HCT116 (cell line): ENCODE data around the gene HEATR5A. TPM values are rescaled to one million over a fixed set of nuclear protein-coding genes. Genes with fewer than 3 reads are reported as not detected.

Experiments
- ATAC-seq: fragments of 200-7000 bp; cut with Tn5 transposase; 2 replicates; pipeline ENCODE4 v1.9.1; 2020; ENCODE audit warnings: mild to moderate bottlenecking, moderate library complexity
- BruUV-seq: library from RNA; stranded (reverse); fragments of 400-500 nt; replicated peaks from 2 replicates; lab custom pipeline; 2021; lab: Mats Ljungman, UMichigan
- CTCF ChIA-PET: fragments of 300-600 bp; sonication (Branson Sonifier 250); formaldehyde crosslinking; loops from one replicate; lab custom pipeline; 2021; ENCODE audit warnings: antibody characterized with exemption; lab: Charles Lee
- POLR2A ChIA-PET: fragments of 300-600, 350-600 bp; sonication (Branson Sonifier 250); formaldehyde crosslinking; loops from one replicate; lab custom pipeline; 2021; ENCODE audit warnings: antibody characterized with exemption; lab: Charles Lee
- RAD21 ChIA-PET, 2 experiments: fragments of 300-600 bp; sonication (Branson Sonifier 250); formaldehyde crosslinking; loops; one replicate each; lab custom pipeline; 2023; ENCODE audit warnings: low total read pairs in 2 of 2; ENCODE audit not compliant: uncharacterized antibody in 2 of 2, unreplicated experiment in 2 of 2, low non-redundant PET in 1 of 2; lab: Charles Lee
- DNase-seq: peaks from one replicate; pipeline ENCODE4 v3.0.0-alpha.2; 2010; ENCODE audit warnings: low read depth, low spot score
- H2AFZ ChIP-seq: fragments of 200-600 bp; shearing (Covaris generic), sonication (generic); 2 replicates; pipeline ENCODE4 v1.6.1; 2017; ENCODE audit warnings: low read depth, mixed run types, mixed read lengths, antibody characterized with exemption, low read length; ENCODE audit not compliant: poor library complexity, severe bottlenecking
- H3K27ac ChIP-seq: 2 replicates; pipeline ENCODE4 v1.5.1; 2012; ENCODE audit warnings: low read depth, low read length
- H3K27me3 ChIP-seq: fragments of 200-600 bp; sonication (generic); 2 replicates; pipeline ENCODE4 v1.6.1; 2016; ENCODE audit warnings: mixed run types, low read length, mixed read lengths; ENCODE audit not compliant: insufficient read depth
- H3K36me3 ChIP-seq, 2 experiments: fragments of 200-500 bp in 1 of 2; fragments of 200-600 bp in 1 of 2; sonication (Bioruptor generic) in 1 of 2; sonication (generic) in 1 of 2; 2 replicates each; pipeline versions ENCODE4 v1.5.1 to v1.6.1; 2014 to 2016; ENCODE audit warnings: low read length in 2 of 2, inconsistent platforms in 1 of 2, mixed read lengths in 1 of 2, mixed run types in 1 of 2; ENCODE audit not compliant: insufficient read depth in 2 of 2, control insufficient read depth in 1 of 2
- H3K4me1 ChIP-seq, 2 experiments: fragments of 200-600 bp in 1 of 2; sonication (generic) in 1 of 2; 2 replicates each; pipeline versions ENCODE4 v1.5.1 to v1.6.1; 2012 to 2017; ENCODE audit warnings: low read length in 2 of 2, inconsistent platforms in 1 of 2, mild to moderate bottlenecking in 1 of 2, mixed read lengths in 1 of 2, mixed run types in 1 of 2, moderate library complexity in 1 of 2; ENCODE audit not compliant: insufficient read depth in 2 of 2, control insufficient read depth in 1 of 2
- H3K4me2 ChIP-seq: fragments of 200-600 bp; sonication (generic); 2 replicates; pipeline ENCODE4 v1.6.1; 2017; ENCODE audit warnings: mixed run types, low read length, mixed read lengths
- H3K4me3 ChIP-seq, 2 experiments: fragments of 200-600 bp in 1 of 2; sonication (generic) in 1 of 2; replicated peaks in 1 of 2; 2 replicates each; pipeline ENCODE4 v1.5.1; 2011 to 2016; ENCODE audit warnings: low read length in 2 of 2, control low read depth in 1 of 2, low read depth in 1 of 2, mild to moderate bottlenecking in 1 of 2, mixed read lengths in 1 of 2, mixed run types in 1 of 2
- H3K79me2 ChIP-seq: fragments of 200-600 bp; sonication (generic); 2 replicates; pipeline ENCODE4 v1.6.1; 2017; ENCODE audit warnings: mild to moderate bottlenecking, mixed run types, low read length, moderate library complexity, mixed read lengths; ENCODE audit not compliant: insufficient read depth
- H3K9ac ChIP-seq: fragments of 200-600 bp; sonication (generic); 2 replicates; pipeline ENCODE4 v1.6.1; 2016; ENCODE audit warnings: low read length, mixed read lengths
- H3K9me2 ChIP-seq: fragments of 200-600 bp; sonication (generic), shearing (Covaris generic); 2 replicates; pipeline ENCODE4 v1.6.1; 2017; ENCODE audit warnings: mixed run types, mild to moderate bottlenecking, moderate library complexity; ENCODE audit not compliant: insufficient read depth
- H3K9me3 ChIP-seq, 2 experiments: fragments of 200-500 bp in 1 of 2; fragments of 200-600 bp in 1 of 2; sonication (Bioruptor generic) in 1 of 2; sonication (generic) in 1 of 2; 2 replicates each; pipeline ENCODE4 v1.6.1; 2014 to 2017; ENCODE audit warnings: low read length in 2 of 2, mixed read lengths in 2 of 2, inconsistent platforms in 1 of 2, low read depth in 1 of 2, mild to moderate bottlenecking in 1 of 2, mixed run types in 1 of 2, moderate library complexity in 1 of 2; ENCODE audit not compliant: control insufficient read depth in 1 of 2, insufficient read depth in 1 of 2
- H4K20me1 ChIP-seq: fragments of 200-600 bp; sonication (generic), shearing (Covaris generic); 2 replicates; pipeline ENCODE4 v1.6.1; 2017; ENCODE audit warnings: mixed run types, mild to moderate bottlenecking, moderate library complexity; ENCODE audit not compliant: insufficient read depth
- ATF3 ChIP-seq: IDR thresholded peaks from 2 replicates; pipeline ENCODE4 v1.6.1; 2012
- CBX3 ChIP-seq: IDR thresholded peaks from 2 replicates; pipeline ENCODE4 v1.6.1; 2012; ENCODE audit warnings: low read depth
- CEBPB ChIP-seq: IDR thresholded peaks from 2 replicates; pipeline ENCODE4 v1.6.1; 2012; ENCODE audit warnings: low read depth
- EGR1 ChIP-seq: IDR thresholded peaks from 2 replicates; pipeline ENCODE4 v1.6.1; 2012; ENCODE audit warnings: low read depth
- EZH2 ChIP-seq: fragments of 200-600 bp; sonication (generic); IDR thresholded peaks from 2 replicates; pipeline ENCODE4 v1.6.1; 2017; ENCODE audit warnings: antibody characterized with exemption, mixed run types
- EZH2phosphoT487 ChIP-seq: fragments of 200-600 bp; IDR thresholded peaks from 2 replicates; pipeline ENCODE4 v1.6.1; 2018; ENCODE audit warnings: antibody characterized with exemption, borderline replicate concordance
- FOSL1 ChIP-seq: IDR thresholded peaks from 2 replicates; pipeline ENCODE4 v1.6.1; 2012; ENCODE audit warnings: low read depth
- JUND ChIP-seq: IDR thresholded peaks from 2 replicates; pipeline ENCODE4 v1.6.1; 2012
- POLR2A ChIP-seq: IDR thresholded peaks from 2 replicates; pipeline ENCODE4 v1.7.0; 2011; ENCODE audit warnings: borderline replicate concordance; ENCODE audit not compliant: insufficient read depth, insufficient read length; ENCODE audit errors: extremely low read depth
- POLR2AphosphoS5 ChIP-seq: IDR thresholded peaks from 2 replicates; pipeline ENCODE4 v1.6.1; 2011; ENCODE audit warnings: mild to moderate bottlenecking, low read depth, low read length, moderate library complexity
- RAD21 ChIP-seq: IDR thresholded peaks from 2 replicates; pipeline ENCODE4 v1.6.1; 2012; ENCODE audit warnings: low read depth, mild to moderate bottlenecking
- REST ChIP-seq: IDR thresholded peaks from 2 replicates; pipeline ENCODE4 v1.6.1; 2012; ENCODE audit warnings: low read depth
- SIN3A ChIP-seq: IDR thresholded peaks from 2 replicates; pipeline ENCODE4 v1.6.1; 2012; ENCODE audit warnings: low read depth
- SP1 ChIP-seq: IDR thresholded peaks from 2 replicates; pipeline ENCODE4 v1.6.1; 2012; ENCODE audit warnings: low read depth
- TCF7L2 ChIP-seq: IDR thresholded peaks from 2 replicates; pipeline ENCODE4 v1.7.0; 2011; ENCODE audit warnings: borderline replicate concordance, inconsistent platforms; ENCODE audit not compliant: insufficient read depth, insufficient read length; ENCODE audit errors: extremely low read depth
- YY1 ChIP-seq: IDR thresholded peaks from 2 replicates; pipeline ENCODE4 v1.6.1; 2011; ENCODE audit warnings: low read length, low read depth, moderate library complexity, mild to moderate bottlenecking; ENCODE audit not compliant: insufficient replicate concordance; ENCODE audit errors: extremely low read depth
- ZFX ChIP-seq: fragments of 450-650 bp; IDR thresholded peaks from 2 replicates; pipeline ENCODE4 v1.6.1; 2017
- ZNF274 ChIP-seq: fragments of 200-500 bp; sonication (Bioruptor generic); IDR thresholded peaks from 2 replicates; pipeline ENCODE4 v1.6.1; 2014; ENCODE audit warnings: mild to moderate bottlenecking, low read depth, low read length, inconsistent platforms
- intact Hi-C: fragments of 100-400 bp; cut with micrococcal nuclease; formaldehyde crosslinking; loops from 2 replicates; pipeline ENCODE4 v1.10.0; 2022
- total RNA-seq: library from RNA; stranded (reverse); gene quantifications from one replicate; pipeline ENCODE4 v1.2.1, GENCODE V29; 2021; ENCODE audit not compliant: unreplicated experiment
- TF ChIP-seq, protein P1 (sequence below): IDR thresholded peaks from 2 replicates; pipeline ENCODE4 v1.6.1; 2011; ENCODE audit warnings: mild to moderate bottlenecking, low read length, moderate library complexity; ENCODE audit not compliant: insufficient replicate concordance; ENCODE audit errors: extremely low read depth

Gene HEATR5A
- total RNA-seq, 1 experiment from 2014 or later = 20.9 TPM

GRCh38 chr14:31461545-31461944 lies 41.2 kb upstream of the HEATR5A start:
- no peaks in the 10 kb centered on the region for H3K9me2 ChIP-seq
- TF ChIP-seq TCF7L2 (no peak), EZH2 (no peak), JUND (no peak), ZFX (no peak), EGR1 (no peak), POLR2AphosphoS5 (no peak), RAD21 (no peak), CBX3 (no peak), FOSL1 (no peak), POLR2A (no peak), YY1 (no peak), REST (no peak), SIN3A (no peak), ATF3 (no peak), ZNF274 (no peak), CEBPB (no peak), SP1 (no peak), EZH2phosphoT487 (no peak)
- TF ChIP-seq, protein P1, sequence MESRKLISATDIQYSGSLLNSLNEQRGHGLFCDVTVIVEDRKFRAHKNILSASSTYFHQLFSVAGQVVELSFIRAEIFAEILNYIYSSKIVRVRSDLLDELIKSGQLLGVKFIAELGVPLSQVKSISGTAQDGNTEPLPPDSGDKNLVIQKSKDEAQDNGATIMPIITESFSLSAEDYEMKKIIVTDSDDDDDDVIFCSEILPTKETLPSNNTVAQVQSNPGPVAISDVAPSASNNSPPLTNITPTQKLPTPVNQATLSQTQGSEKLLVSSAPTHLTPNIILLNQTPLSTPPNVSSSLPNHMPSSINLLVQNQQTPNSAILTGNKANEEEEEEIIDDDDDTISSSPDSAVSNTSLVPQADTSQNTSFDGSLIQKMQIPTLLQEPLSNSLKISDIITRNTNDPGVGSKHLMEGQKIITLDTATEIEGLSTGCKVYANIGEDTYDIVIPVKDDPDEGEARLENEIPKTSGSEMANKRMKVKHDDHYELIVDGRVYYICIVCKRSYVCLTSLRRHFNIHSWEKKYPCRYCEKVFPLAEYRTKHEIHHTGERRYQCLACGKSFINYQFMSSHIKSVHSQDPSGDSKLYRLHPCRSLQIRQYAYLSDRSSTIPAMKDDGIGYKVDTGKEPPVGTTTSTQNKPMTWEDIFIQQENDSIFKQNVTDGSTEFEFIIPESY = no peak
- RAD21 ChIA-PET = no interaction called here
- no peak overlapping the region for H3K4me3 ChIP-seq
- intact Hi-C loops = no loop called here
- H3K9ac ChIP-seq = no peak overlapping the region
- no peak overlapping the region for H3K27ac ChIP-seq
- H4K20me1 ChIP-seq = no peaks in the 10 kb centered on the region
- POLR2A ChIA-PET = interaction anchor here (0.6 kb wide), 1 partner anchor 251 kb away, joined by 4 read pairs; no protein-coding TSS in a partner anchor
- H3K79me2 ChIP-seq = peaks cover 4% of the 10 kb centered on the region
- no peak for DNase-seq
- H3K4me1 ChIP-seq = peaks cover 0 to 9% of the 10 kb centered on the region in 2 experiments; a peak in 2 of 4 replicates
- no peak overlapping the region for H2AFZ ChIP-seq
- H3K36me3 ChIP-seq = no peaks in the 10 kb centered on the region
- BruUV-seq = no TSS peak
- no peaks in the 10 kb centered on the region for H3K27me3 ChIP-seq
- ATAC-seq = no peak
- CTCF ChIA-PET = no interaction called here
- no peak overlapping the region for H3K4me2 ChIP-seq
- no peaks in the 10 kb centered on the region for H3K9me3 ChIP-seq
